Heart left ventricle (tissue), 16 donors: ENCODE measurements around the gene MYL11. TPM values are rescaled to one million over a fixed set of nuclear protein-coding genes. Genes with fewer than 3 reads are reported as not detected.

ENCODE experiments used
- ATAC-seq, 4 donors: fragments of 200-7000 bp; cut with Tn5 transposase; one replicate each; pipeline ENCODE4 v1.9.1; 2020 to 2022; ENCODE audit warnings: moderate library complexity in 4 of 4, mild to moderate bottlenecking in 3 of 4, moderate number of reproducible peaks in 1 of 4
- DNase-seq, 5 donors: peaks; one replicate each; pipeline ENCODE4 v3.0.0-alpha.2; 2020
- H3K27ac ChIP-seq, 12 donors: fragments of 200-600 bp; sonication (generic) in 4 of 12; one replicate each; pipeline versions ENCODE4 v1.5.0 to v1.8.0; 2016 to 2022; ENCODE audit warnings: mild to moderate bottlenecking in 2 of 12
- H3K27me3 ChIP-seq, 9 donors: fragments of 200-600 bp; sonication (generic) in 2 of 9; one replicate each; pipeline versions ENCODE4 v1.5.1 to v1.8.0; 2016 to 2022; ENCODE audit warnings: mild to moderate bottlenecking in 3 of 9
- H3K36me3 ChIP-seq, 9 donors: fragments of 200-600 bp; sonication (generic) in 2 of 9; one replicate each; pipeline versions ENCODE4 v1.5.0 to v1.8.0; 2018 to 2022; ENCODE audit warnings: mild to moderate bottlenecking in 2 of 9
- H3K4me1 ChIP-seq, 12 donors: fragments of 200-600 bp; sonication (generic) in 4 of 12; one replicate each; pipeline versions ENCODE4 v1.5.0 to v1.8.0; 2016 to 2022; ENCODE audit warnings: mild to moderate bottlenecking in 3 of 12
- H3K4me3 ChIP-seq, 12 donors: fragments of 200-600 bp; sonication (generic) in 4 of 12; one replicate each; pipeline versions ENCODE4 v1.5.0 to v1.8.0; 2017 to 2022; ENCODE audit warnings: mild to moderate bottlenecking in 9 of 12, moderate library complexity in 4 of 12
- H3K9me3 ChIP-seq, 12 donors: fragments of 200-600 bp; sonication (generic) in 4 of 12; one replicate each; pipeline versions ENCODE4 v1.5.0 to v1.8.0; 2016 to 2022; ENCODE audit warnings: mild to moderate bottlenecking in 1 of 12
- CTCF ChIP-seq, 12 donors: fragments of 200-600 bp; sonication (generic) in 4 of 12; IDR thresholded peaks; one replicate each; pipeline versions ENCODE4 v1.5.0 to v1.8.0; 2018 to 2022; ENCODE audit warnings: antibody characterized with exemption in 12 of 12, mild to moderate bottlenecking in 5 of 12
- POLR2A ChIP-seq, 2 donors: fragments of 450-650 bp; IDR thresholded peaks; one replicate each; pipeline ENCODE4 v1.6.1; 2017; ENCODE audit warnings: antibody characterized with exemption in 2 of 2, mild to moderate bottlenecking in 2 of 2, moderate library complexity in 2 of 2
- WGBS, 4 donors: extraction: QIAGEN DNeasy Blood & Tissue Kit in 2 of 4; methylation state at CpG; one replicate each; pipeline versions ENCODE4 v1.1.5 to v1.1.7; 2013 to 2018; 5-methylcytosine and 5-hydroxymethylcytosine counted together
- intact Hi-C, 10 donors: fragments of 100-400 bp; cut with DNase I; formaldehyde crosslinking; loops; one replicate each; pipeline versions ENCODE4 v1.11.1 to v1.14.2; 2022
- polyA plus RNA-seq, 2 donors: library from polyadenylated mRNA; stranded (reverse); fragments of 200-250 nt; gene quantifications; one replicate each; pipeline ENCODE4 v1.2.3, GENCODE V29; 2013
- total RNA-seq, 9 donors: library from RNA; depleted of rRNA in 2 of 9; stranded (reverse); fragments of >200 nt in 2 of 9; fragmentation: NEBNext Ultra II Directional in 3 of 9; extraction: Animal tissue kit (Norgen Biotek cat#: 25700) in 3 of 9; gene quantifications; one replicate each; pipeline versions ENCODE4 v1.1.0 to v1.2.4, GENCODE V29; 2016 to 2023
- donor health status: ischemic (EF 13 %, LVEDD 7.1; RV severe dilation, severe dysfunction).
- donor health status: healthy with polysubstance abuse.
- donor health status: DM: no; HTN: yes; CAD: no.
- donor health status: DM: no; HTN: no; CAD: no.
- donor health status: ischemic (EF 25% LVEDD 6.9; RV normal size, moderate dysfunction).
- donor health status: ischemic (EF 25% LVEDD 5.7; RV mildly dilated, moderate dysfunction).
- donor health status: healthy.
- donor health status: DM: yes; HTN: yes; CAD: no.
- donor health status: ischemic (EF 35%, LVEDD 5.7; RV mildly dilated, moderate dysfunction).
- donor health status: nonischemic (EF 11% LVEDD 7.7; RV severe dilation, severe dysfunction).
- donor health status: DM: yes; HTN: yes; CAD: no.
- donor health status: PGD.
- donor health status: ischemic (EF 29% LVEDD 5.4; RV normal size, mild dysfunction).
- donor health status: nonischemic (EF 23%, LVEDD 6.1; RV moderate dilation, normal function).

MYL11 gene
- total and polyA plus RNA-seq, 11 donors = not detected

- H3K4me1 ChIP-seq = peaks cover 5 to 33% (median 24%) of the 10 kb centered on the region in 12 donors
- no peaks in the 10 kb centered on the region for H3K27me3 ChIP-seq
- no peak overlapping the region for H3K27ac ChIP-seq
- DNase-seq (no peak), ATAC-seq (no peak)
- WGBS, 4 donors = 84 to 90% (median 87%) methylated on average over 36 to 37 of the region's 37 CpGs
- intact Hi-C loops = loop anchor here in 3 of 10 donors (5.0 to 10.0 kb wide), 3 partner anchors 39 to 263 kb away; partner anchors contain the start of genes TBX6 (in 1 of the 3), YPEL3 (in 1 of the 3) and ZNF48 (in 1 of the 3)
- no peaks in the 10 kb centered on the region for H3K9me3 ChIP-seq
- H3K4me3 ChIP-seq = no peak overlapping the region
- no peak for TF ChIP-seq POLR2A (IDR thresholded peaks at IDR 0.05)
- TF ChIP-seq CTCF (IDR thresholded peaks at IDR 0.05) = no peak
- peaks cover 0 to 72% (median 58%) of the 10 kb centered on the region in 9 donors for H3K36me3 ChIP-seq
Measured at GRCh38 chr16:30357715-30358576, 16.7 kb upstream of the MYL11 start.

- H3K4me1 ChIP-seq = peaks cover 5 to 28% (median 20%) of the 10 kb centered on the region in 12 donors
- 90 to 93% (median 92%) methylated on average over 9 of the region's 9 CpGs for WGBS, 4 donors
- no peak for DNase-seq
- intact Hi-C loops = loop anchor here in 3 of 10 donors (5.0 to 10.0 kb wide), 3 partner anchors 39 to 264 kb away; partner anchors contain the start of genes TBX6 (in 1 of the 3), YPEL3 (in 1 of the 3) and ZNF48 (in 1 of the 3)
- no peak overlapping the region for H3K4me3 ChIP-seq
- no peak for ATAC-seq
- no peak for TF ChIP-seq POLR2A (IDR thresholded peaks at IDR 0.05)
- TF ChIP-seq CTCF (IDR thresholded peaks at IDR 0.05) = no peak
- H3K27ac ChIP-seq = no peak overlapping the region
- H3K9me3 ChIP-seq = no peaks in the 10 kb centered on the region
- no peaks in the 10 kb centered on the region for H3K27me3 ChIP-seq
- peaks cover 0 to 72% (median 56%) of the 10 kb centered on the region in 9 donors for H3K36me3 ChIP-seq
Measured at GRCh38 chr16:30358577-30358936, 16.0 kb upstream of the MYL11 start.

DNA sequence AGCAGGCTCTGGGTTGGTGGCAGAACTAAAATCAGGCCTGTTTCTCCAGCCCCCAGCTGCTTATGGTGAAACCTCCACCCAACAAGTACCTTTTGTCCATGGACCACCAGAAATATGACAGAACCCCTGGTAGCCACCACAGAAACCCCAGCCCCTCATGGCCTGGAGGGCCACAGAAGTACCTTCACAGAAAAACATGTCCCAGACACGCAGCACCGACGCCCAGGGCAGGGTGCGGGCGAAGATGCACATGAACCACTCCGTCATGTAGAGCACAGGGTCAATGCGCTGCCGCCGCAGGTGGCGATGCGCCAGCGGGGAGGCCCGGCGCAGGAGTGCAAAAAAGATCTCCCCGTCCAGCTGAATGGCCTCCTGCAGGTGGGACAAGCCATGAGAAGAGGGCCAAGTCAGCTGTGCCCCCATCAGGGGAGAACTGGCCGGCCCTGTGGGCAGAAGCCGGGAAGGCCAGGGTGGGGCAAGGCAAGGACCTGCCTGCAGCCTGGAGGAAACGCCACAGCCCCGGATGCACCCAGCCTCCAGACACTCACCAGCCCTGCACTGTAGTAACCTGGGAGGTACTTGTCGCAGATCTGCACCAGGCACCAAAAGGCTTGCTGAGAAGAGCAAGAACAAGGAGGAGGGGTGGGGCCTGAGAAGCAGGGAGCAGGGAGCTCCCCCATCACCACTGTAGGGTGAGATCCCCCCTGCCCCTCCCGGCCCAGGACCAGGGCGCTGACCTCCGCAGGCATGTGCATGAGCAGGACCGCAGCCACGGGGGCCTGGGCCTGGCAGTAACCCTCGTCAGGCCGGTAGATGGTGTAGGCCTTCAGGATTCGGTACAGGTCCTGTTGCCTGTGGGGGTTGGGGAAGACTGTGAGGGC lies 15.4 kb upstream of the MYL11 start:
- peaks cover 0 to 76% (median 57%) of the 10 kb centered on the region in 9 donors for H3K36me3 ChIP-seq
- no peak for TF ChIP-seq CTCF (IDR thresholded peaks at IDR 0.05)
- no peak for TF ChIP-seq POLR2A (IDR thresholded peaks at IDR 0.05)
- H3K27me3 ChIP-seq = no peaks in the 10 kb centered on the region
- H3K9me3 ChIP-seq = no peaks in the 10 kb centered on the region
- no peak for ATAC-seq
- peaks cover 5 to 21% (median 15%) of the 10 kb centered on the region in 12 donors for H3K4me1 ChIP-seq
- intact Hi-C loops = loop anchor here in 3 of 10 donors (5.0 to 10.0 kb wide), 3 partner anchors 38 to 264 kb away; partner anchors contain the start of genes TBX6 (in 1 of the 3), YPEL3 (in 1 of the 3) and ZNF48 (in 1 of the 3)
- WGBS, 4 donors = 88 to 95% (median 90%) methylated on average over 17 to 28 of the region's 28 CpGs
- no peak for DNase-seq
- H3K27ac ChIP-seq = no peak overlapping the region
- H3K4me3 ChIP-seq = no peak overlapping the region
